ENCODE results near the gene AP5Z1.

The AP5Z1 gene

DNA sequence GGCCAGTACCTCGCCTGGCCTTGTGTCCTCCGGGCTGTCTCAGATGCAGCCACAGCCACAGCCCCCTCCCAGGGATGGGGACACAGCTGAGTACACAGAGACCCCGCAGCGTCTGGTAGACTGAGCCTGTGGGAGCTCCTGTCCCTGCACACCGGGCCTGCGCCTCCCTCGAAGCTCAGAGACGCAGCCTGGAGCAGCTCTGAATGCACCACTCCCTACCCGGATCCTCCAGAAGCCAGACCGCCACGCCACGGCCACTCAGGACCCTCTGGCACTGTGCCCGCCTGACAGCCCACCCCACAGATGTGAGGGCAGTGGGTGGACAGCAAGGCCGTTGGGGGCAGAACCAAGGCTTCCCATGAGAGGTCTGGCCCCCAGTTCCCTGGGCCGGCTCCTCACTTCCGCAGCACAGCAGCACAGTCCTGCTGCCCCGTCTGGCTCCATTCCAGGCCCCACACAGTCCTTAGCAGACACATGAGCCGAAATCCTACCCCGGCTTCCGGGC, 45.6 kb downstream of the AP5Z1 start:
- DNase-seq (ENCODE audit: low read depth, low spot score): no peak

DNA sequence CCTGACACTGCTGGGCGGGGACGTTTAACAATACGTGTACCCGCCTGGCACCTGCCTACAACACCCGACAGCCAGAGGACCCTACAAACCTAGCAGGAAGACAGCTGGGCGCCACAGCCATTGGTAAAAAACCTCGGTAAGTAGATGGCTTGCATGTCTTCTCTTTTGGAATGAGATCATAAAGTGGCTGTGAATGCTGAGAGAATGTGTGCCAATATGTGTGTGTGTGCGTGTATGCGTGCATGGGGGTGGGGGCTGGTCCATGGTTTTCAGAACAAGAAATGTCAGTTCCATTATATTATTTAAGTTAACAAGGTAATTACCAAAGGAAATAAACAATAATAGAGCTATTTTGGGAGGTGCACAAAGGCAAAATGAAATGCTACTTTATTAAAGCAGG, 47.3 kb downstream of the AP5Z1 start:
- no peak for DNase-seq (ENCODE audit: low read depth, low spot score)

DNA sequence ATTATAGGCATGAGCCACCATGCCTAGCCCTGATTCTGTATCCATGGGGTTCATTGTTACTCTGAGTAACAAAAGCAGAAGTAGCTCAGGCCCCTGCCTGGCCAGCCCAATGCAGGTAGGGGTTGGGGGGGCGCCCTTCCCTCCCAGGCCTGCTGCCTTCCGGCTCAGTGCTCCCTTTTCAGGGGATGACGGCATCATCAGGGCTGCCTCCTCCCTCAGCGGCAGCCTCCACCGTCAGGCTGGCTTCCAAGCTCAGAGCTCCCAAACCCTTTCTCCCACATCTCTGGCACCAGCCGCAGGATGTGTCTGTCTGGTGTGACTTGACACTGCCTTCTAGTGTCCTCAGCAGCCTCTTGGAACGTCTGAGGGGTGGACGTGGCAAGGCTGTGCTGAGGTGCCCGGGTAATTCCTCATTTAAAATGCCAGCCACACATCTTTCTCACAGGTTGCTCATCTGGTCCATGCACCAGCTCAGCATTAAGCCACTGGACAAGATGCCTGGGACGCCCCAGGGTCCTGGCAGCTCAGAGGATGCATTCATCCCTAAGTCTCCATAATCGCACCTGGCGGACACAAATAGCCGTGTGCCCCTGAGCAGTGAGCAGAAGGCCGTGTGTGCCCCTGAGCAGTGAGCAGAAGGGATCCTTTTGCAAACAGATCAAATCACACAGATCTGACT, 48.2 kb downstream of the AP5Z1 start:
- no peak for DNase-seq (ENCODE audit: low read depth, low spot score)

DNA sequence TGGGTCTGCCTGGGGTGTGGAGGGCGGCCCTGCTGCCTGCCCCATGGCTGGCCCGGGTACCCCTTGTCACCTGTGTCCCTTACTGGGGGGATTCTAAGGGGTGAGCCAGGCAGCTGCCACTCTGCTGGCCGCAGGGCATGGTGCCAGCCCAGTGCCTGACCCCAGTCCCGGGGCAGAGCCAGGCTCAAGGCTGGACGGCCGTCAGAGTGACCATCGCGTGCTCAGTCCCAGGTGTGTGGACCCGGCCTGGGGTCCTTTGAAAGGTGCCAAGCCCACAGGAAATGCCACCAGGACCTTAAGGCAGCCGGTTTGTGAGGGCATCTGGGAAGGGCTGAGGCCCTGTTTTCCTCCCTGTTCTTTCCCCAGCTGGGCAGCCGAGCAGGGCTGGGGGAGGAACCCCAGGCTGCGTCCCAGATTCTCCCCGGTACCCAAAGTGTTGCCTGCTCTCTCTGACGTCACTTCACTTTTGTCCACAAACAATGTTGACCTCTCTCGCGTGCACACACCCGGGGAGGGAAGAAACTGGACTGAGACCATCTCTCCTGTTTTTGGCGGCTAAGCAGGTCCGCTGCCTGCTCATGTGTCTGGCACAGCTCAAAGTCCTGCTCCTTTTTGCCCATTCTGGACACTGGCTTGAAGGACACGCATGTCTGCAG, 48.8 kb downstream of the AP5Z1 start:
- no peak for DNase-seq (ENCODE audit: low read depth, low spot score)

DNA sequence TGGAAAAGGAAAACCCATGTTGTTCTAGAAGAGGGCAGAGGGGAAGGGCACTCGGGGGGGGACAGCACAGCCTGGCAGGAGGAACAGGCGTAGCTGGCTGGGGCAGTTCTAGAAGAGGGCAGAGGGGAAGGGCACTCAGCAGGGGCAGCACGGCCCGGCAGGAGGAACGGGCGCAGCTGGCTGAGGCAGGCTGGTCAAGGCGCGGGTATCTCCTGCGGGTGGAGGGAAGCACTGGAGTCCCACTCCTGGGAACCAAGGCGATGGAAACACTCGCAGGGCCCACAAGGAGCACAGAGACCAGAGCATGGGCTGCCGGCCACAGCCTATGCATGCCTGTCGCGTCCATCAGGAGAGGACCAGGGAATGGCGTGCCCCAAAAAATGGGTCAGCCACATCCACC, 49.7 kb downstream of the AP5Z1 start:
- no peak for DNase-seq (ENCODE audit: low read depth, low spot score)

DNA sequence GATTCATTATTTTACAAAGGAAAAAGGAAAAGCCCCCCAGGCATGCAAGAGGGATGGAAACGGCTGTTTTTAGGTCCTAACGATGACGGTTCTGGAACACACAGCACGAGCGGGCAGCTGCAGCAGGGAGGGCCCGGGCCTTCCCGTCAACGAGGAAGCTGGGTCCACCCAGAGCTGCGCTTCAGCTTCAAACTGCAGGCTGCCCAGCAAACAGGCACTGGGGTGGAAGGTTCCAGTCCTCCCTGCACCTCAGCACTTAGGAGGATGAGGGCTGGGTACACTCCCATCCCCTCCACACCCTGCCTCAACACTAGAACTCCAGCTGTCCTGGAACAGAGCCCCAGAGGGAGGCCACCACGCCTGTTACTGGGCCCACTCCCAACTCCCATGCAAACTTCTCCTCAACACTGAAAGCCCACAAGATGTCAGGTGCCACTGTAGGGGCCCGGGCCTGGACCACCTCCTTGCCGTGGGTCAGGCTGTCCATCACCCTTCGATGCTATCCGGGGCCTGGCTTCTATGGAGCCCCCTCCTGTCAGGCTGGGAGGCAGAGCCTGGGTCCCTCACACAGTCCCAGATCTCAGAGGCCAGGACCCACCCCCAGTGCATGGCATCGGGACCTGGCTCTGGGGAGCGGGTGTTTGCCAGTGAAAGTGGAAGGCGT, 53.4 kb downstream of the AP5Z1 start:
- DNase-seq (ENCODE audit: low read depth, low spot score): no peak

DNA sequence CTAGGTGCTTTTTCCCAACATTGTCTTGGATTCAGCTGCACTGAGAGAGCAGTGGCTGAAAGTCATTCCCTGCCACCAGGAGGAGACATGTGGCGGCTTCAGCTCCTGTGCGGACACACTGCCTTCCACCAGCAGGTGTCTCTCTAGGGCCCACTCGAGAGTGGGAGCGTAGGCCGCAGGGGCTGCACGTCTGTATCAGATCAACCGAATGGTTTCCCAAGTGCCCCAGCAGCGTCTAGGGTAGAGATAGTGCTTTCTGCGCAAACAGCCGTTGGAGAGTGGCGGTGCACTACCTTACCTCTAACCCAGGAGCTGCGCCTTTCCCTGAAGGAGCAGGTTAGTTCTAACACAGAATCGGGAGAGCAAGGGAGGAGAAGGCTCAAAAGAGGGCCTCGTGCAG, 54.8 kb downstream of the AP5Z1 start:
- DNase-seq (ENCODE audit: low read depth, low spot score): peak; percentile 89

DNA sequence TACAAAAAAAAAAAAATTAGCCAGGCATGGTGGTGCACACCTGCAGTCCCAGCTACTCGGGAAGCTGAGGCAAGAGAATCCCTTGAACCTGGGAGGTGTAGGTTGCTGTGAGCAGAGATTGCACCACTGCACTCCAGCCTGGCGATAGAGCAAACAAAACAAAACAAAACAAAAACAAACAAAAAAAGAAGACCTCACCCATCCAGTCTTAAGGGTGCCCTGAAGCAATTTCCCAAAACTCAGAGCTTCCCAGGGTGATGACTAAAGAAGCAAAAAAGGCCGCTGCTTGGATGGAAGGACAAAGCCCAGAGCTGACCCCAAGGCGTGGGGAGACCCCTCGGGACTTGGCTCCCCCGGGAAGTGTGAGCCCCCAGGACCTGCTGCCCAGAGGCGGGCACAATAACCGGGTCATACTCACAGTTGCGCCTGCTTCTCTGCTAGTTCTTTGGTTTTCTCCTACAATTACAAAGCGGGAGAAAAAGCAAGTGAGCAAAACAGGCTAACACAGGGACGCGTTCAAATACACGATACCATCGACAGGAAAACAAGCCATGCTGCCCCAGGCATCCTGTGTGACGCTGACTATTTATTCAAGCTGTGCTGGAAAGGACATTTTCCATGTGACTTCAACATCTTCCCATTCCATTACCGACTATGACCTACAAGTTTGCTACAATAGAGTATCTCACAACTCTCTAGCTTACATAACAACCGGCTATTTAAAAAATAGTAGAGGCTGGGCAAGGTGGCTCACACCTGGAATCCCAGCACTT, 56.5 kb downstream of the AP5Z1 start:
- DNase-seq (ENCODE audit: low read depth, low spot score): peak; percentile 42

DNA sequence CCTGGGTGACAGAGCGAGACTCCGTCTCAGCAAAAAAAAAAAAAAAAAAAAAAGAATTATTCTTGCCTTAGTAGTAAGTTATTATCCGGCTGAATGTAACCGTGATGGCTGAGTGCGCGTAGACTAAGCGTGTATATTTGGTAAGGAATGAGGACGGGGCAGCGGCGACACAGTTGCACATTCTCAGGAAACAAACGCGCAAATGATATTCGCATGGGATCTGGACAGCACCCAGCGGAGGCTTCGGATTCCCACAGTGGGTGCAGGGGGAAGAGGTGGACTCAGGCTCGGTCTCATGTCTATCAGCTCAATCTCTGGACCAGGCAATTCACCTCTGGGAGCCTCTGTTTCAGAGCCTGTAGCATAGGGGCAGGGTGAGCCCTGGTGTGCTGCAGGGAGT, 57.3 kb downstream of the AP5Z1 start:
- no peak for DNase-seq (ENCODE audit: low read depth, low spot score)

DNA sequence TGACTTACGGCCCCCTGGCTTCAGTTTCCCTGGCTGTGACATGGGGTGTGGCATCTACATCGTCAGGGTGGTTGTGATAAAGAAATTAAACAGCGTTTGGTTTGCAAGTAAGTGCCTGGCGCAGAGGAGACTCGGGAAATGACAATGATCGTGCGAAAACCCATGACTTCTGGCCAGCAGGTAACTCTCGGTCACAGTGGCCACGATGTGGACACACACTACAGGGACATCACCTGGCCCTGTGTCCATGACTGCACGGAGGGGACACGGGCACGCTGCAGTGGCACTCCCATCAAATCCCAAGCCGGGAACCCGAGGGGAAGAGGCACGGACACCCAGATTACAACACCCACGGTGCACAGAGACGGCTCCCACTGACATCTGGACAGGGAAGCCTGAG, 57.8 kb downstream of the AP5Z1 start:
- DNase-seq (ENCODE audit: low read depth, low spot score): no peak

DNA sequence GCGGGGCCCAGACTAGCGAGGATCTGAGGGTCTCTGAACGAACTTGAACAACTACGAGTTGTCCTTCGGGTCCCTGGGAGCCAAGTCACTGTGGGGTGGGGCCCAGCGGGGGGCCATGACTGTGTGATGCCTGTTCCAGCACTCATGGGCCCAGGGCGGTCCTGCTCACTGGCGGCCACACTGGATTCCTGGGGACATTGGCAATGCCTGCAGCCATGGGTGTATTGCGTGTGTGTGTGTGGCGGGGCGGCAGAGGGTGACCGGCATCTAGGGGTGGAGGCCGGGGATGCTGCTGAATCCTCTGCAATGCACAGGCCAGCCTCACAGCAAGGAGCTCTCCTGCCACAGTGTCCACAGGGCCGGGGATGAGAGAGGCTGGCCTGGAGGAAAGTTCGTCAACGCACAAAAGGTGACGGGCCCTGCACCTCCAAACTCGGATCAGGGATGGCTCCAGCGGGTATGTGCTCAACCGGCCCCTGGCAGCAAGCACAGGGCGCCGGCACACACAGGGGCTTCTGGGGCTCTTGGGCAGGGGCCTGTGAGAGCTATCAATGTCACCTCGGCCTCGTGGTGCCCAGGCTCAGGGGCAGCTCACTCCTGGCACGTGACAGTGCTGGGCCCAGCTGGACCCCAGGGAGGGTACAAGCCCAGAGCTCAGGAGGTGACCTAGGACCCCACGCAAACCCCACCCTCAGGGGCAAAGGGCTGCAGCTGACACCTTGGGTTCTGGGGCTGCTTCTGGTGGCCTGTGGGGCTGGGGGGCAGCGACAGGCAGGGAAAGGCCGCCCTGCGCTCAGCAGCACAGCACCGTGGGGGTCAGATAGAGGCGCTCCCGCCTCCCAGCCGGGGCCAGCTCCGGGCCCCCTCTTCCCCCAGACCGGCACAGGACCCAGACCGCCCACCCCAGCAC, 58.5 kb downstream of the AP5Z1 start:
- no peak for DNase-seq (ENCODE audit: low read depth, low spot score)

DNA sequence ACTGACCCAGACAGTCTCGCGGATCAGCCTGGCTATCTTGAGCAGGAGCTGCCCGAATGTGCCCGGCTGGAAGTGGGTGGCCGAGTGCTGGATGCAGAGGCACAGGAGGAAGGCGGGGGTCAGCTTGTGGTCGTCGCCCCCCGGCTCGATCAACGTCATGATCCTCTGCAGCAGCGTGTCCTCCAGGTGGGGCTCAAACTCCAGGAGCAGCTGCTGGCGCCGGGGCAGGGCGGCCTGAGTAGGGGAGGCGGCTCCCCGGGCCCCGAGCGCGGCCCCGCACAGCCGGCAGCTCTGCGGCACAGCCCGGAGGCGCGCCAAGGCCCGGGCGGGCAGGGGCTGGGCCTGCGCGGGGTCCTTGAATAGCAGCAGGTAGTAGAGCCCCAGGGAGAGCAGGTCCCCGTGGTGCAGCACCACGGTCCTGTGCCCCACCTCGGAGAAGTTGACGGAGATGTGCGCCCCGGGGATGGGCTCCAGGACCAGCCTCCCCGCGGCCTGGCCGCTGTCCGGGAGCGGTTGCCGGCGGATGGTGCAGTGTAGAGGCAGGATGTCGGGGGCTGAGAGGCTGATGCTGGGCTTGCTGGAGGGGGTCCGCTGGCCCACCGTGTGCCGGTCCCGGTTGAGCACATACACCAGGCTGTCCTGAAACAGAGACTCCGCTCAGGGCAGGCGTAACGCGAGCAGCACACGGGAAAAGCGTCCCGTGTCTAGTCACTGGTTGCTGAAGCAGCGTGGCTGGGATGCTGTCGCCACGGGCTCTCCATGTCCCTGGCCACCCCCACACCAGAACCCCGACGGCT, 59.4 kb downstream of the AP5Z1 start:
- no peak for DNase-seq (ENCODE audit: low read depth, low spot score)

DNA sequence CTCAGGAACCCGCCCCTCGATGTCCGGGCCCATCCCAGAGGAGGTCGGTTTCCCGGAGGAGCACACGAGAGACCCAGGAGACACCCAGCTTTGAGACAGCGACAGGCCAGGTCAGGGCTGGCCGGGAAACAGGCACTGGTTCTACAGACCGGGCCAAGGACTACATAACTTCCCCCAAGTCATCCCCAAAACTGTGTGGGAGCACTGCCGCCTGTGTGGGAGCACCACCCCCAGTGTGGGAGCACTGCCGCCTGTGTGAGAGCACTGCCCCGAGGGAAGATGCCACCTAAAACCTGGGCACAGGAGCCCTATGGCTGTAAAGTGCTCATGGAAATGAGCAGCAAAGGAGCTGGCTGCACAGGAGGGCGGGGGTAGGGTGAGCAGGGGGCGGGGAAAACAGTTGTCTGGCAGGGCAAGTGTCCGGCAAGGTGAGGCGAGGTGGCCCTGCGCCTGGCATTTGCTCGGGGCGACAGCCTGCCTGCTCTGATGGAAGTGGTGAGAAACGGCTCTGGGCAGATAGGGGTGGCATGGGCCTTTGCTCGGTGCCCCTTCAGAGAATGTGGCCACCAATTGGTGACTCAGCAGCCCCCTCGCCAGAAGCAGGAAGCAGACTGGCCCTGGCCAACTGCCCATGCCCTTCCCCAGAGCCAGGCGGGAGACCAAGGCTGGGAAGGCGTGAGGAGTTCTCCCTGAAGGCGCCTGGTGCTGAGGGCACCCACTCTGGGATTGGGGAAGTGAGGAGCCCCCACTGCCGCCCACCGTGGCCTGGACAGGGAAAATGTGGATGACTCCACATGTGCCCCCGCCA, 60.2 kb downstream of the AP5Z1 start:
- DNase-seq (ENCODE audit: low read depth, low spot score): no peak

DNA sequence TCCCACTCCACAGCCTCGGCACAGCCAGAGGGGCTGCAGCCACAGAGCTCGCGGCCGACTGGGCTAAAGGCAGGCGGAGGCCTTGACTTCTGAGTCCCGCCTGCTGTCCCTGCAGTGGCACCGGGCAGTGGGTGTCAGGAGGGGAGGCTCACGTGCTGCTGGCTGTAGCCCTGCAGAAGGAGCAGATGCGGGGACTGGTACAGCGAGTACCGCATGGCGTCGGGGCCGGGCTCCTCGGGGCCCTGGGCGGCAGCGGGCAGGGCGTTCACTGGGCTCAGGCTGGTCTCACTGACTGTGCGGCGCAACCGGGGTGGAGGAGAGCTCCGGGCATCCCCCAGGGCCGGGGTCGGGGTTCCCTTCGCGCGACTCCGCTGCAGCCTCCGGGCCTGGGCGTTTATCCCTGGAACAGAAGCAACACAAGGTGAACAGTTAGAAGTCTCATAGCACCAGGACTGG, 60.8 kb downstream of the AP5Z1 start:
- DNase-seq (ENCODE audit: low read depth, low spot score): no peak

DNA sequence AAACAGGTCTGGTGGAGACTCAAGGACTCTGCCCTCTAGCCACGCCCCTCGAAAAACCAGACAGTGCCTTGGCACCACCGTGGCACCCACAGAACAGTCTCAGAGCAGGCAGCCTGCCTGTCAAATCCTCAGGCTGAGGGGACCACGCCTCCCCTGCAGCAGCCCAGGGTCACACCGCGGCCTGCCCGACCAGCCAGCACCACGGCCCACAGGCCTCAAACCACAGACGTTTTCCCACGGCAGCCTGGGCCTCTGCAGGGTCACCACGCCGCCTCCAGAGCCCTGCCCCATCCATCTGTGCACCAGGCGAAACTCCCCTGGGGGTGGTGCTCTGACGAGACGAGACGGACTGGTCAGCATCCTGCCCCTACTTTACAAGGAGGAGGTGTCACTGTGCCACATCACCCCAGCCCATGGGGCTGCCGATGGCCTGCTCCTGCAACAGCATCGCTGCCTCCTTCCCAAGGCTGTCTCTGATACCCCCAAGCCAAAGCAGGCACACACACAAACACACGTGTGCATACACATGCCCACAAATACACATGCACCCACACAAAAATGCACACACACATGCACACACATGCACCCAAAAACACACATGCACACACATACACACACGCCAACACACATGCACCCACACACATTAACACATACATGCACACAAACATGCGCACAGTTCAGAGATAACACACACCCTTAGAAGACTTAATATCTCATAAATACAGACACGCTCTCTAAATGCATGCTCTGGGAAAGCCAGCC, 61.8 kb downstream of the AP5Z1 start:
- DNase-seq (ENCODE audit: low read depth, low spot score): no peak

DNA sequence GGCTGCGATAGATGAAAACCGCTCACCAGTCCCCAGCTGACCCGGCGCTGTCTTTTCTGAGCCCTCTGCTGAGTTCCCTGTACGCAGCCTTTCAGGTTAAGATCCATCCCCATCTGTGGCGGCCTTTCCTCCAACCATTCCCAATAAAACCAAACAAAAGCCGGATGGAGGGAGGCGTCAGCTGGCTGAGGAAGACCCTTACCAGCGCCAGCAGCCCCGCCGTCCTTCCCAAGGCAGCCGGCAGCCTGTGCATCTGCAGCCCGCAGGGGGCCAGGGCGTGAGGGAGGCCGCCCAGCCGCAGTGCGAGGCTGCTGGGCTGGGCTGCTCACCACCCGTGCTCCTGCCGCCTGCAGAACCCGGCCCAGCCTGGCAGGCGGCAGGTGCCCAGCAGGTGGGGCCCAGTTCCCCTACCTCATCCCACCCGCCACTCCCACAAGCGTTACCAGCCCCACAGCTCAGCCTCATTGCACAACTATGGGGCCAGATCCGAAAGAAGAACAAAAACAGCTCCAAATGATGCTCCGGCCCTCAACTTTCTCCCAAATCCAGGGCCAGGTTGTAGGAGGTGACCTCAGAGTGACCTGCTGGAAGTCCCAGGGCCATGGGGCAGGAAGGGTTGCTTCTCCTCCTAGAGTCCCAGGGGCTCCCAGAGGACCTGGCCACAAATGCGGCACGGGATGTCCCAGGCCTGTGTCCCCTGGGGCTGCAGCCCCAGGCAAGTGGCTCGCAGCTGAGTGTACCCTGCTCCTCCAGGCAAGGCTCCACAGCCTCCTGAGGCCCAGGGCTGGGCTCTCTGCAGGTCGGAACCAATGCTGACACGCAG, 62.6 kb downstream of the AP5Z1 start:
- peak; percentile 82 for DNase-seq (ENCODE audit: low read depth, low spot score)

DNA sequence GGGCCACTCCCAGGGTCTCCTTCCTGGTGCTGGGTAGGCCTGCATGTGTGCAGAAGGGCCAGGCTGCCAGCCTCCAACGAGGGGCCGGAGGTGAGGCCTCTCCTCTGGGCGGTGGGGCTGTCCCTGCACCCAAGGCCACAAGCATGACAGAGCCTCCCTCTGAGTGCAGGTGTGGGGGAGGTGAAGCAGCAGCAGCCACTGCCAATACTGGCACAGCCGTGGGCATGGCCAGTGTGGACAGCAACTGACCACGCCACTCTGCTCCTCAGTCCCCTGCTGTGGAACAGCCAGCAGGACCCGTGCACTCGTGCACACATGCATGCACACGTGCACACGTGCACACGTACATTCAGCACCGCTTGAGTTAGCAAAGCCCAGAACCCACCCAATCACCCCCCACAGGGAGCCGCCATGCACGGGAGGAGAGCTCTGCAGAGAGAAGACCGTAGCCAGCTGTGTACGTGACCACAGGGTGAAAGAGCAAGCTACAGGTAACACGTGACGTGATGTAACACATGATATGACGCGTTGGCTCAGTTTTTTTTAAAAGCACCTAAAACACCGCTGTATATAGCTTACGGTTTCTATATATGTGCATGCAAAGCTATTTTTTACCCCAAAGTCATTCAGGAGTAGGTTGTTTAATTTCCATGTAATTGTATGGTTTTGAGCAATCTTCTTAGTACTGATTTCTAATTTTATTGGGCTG, 63.4 kb downstream of the AP5Z1 start:
- no peak for DNase-seq (ENCODE audit: low read depth, low spot score)
